T-cell (primary cell): ENCODE data around the gene SEC14L6. TPM values are rescaled to one million over a fixed set of nuclear protein-coding genes. Genes with fewer than 3 reads are reported as not detected.

Experiments used
- ATAC-seq, 4 experiments: fragments of 200-7000 bp in 3 of 4; fragments of 150-1000 bp in 1 of 4; cut with Tn5 transposase; replicated peaks in 1 of 4; 1 replicate in 3 of 4; 2 replicates in 1 of 4; pipeline ENCODE4 v1.10.0; 2021; ENCODE audit warnings: moderate library complexity in 3 of 4, mild to moderate bottlenecking in 2 of 4, moderate number of reproducible peaks in 1 of 4
- CTCF ChIA-PET, 2 donors: fragments of 300-600 bp; sonication (Branson Sonifier 250); formaldehyde crosslinking; loops; one replicate each; lab custom pipeline; 2022; ENCODE audit warnings: antibody characterized with exemption in 2 of 2; lab: Charles Lee
- POLR2A ChIA-PET, 2 donors: fragments of 300-600 bp; sonication (Branson Sonifier 250); formaldehyde crosslinking; loops; one replicate each; lab custom pipeline; 2022; ENCODE audit warnings: antibody characterized with exemption in 2 of 2; lab: Charles Lee
- DNase-seq, 35 experiments: peaks; one replicate each; pipeline versions ENCODE4 v3.0.0 to v3.0.0-alpha.2; 2013 to 2023
- H3K27ac ChIP-seq: one replicate; pipeline ENCODE4 v1.5.1; 2013; ENCODE audit warnings: low read length
- H3K27me3 ChIP-seq, 2 experiments: replicated peaks in 1 of 2; 1 replicate in 1 of 2; 2 replicates in 1 of 2; pipeline versions ENCODE4 v1.6.1 to v1.7.0; 2013; ENCODE audit warnings: low read length in 1 of 2, mixed read lengths in 1 of 2; ENCODE audit not compliant: control insufficient read depth in 2 of 2, insufficient read depth in 2 of 2; ENCODE audit errors: extremely low read depth in 1 of 2
- H3K36me3 ChIP-seq, 2 donors: 1 replicate in 1 of 2; 2 replicates in 1 of 2; pipeline versions ENCODE4 v1.6.1 to v1.7.0; 2013; ENCODE audit warnings: low read length in 1 of 2; ENCODE audit not compliant: control insufficient read depth in 2 of 2, insufficient read depth in 1 of 2; ENCODE audit errors: extremely low read depth in 1 of 2
- H3K4me1 ChIP-seq, 2 experiments: 1 replicate in 1 of 2; 2 replicates in 1 of 2; pipeline versions ENCODE4 v1.6.1 to v1.7.0; 2013; ENCODE audit warnings: low read length in 2 of 2, mixed read lengths in 1 of 2; ENCODE audit not compliant: insufficient read depth in 2 of 2, control insufficient read depth in 1 of 2; ENCODE audit errors: extremely low read depth in 1 of 2
- H3K4me3 ChIP-seq, 2 donors: 1 replicate in 1 of 2; 2 replicates in 1 of 2; pipeline versions ENCODE4 v1.5.1 to v1.7.0; 2013; ENCODE audit warnings: mild to moderate bottlenecking in 2 of 2, low read length in 1 of 2, moderate library complexity in 1 of 2; ENCODE audit not compliant: control insufficient read depth in 1 of 2; ENCODE audit errors: extremely low read depth in 1 of 2
- H3K9me3 ChIP-seq: 2 replicates; pipeline ENCODE4 v1.7.0; 2013
- H3K27ac Mint-ChIP-seq, 2 donors: one replicate each; pipeline ENCODE4 v1.8.0; 2020 to 2021; ENCODE audit warnings: mild to moderate bottlenecking in 2 of 2, mixed read lengths in 2 of 2
- H3K27me3 Mint-ChIP-seq, 2 donors: one replicate each; pipeline ENCODE4 v1.8.0; 2021 to 2022; ENCODE audit warnings: mixed read lengths in 2 of 2
- H3K36me3 Mint-ChIP-seq: one replicate; pipeline ENCODE4 v1.8.0; 2021; ENCODE audit warnings: mixed read lengths
- H3K4me1 Mint-ChIP-seq, 3 donors: one replicate each; pipeline ENCODE4 v1.8.0; 2020 to 2022; ENCODE audit warnings: mixed read lengths in 3 of 3, mild to moderate bottlenecking in 1 of 3
- H3K4me3 Mint-ChIP-seq, 3 donors: one replicate each; pipeline ENCODE4 v1.8.0; 2020 to 2022; ENCODE audit warnings: mild to moderate bottlenecking in 3 of 3, mixed read lengths in 3 of 3, moderate library complexity in 3 of 3
- H3K9me3 Mint-ChIP-seq, 3 donors: one replicate each; pipeline ENCODE4 v1.8.0; 2020 to 2022; ENCODE audit warnings: mixed read lengths in 3 of 3
- WGBS: methylation state at CpG from one replicate; pipeline ENCODE4 v1.1.5; 2013; ENCODE audit warnings: missing lambda C conversion rate; ENCODE audit not compliant: insufficient coverage; 5-methylcytosine and 5-hydroxymethylcytosine counted together
- total RNA-seq, 35 experiments: library from RNA in 6 of 35; stranded (reverse) in 6 of 35; fragments of 120-200 nt in 1 of 35; gene quantifications; one replicate each; pipeline versions ENCODE4 v1.2.1 to v1.2.4 and lab custom pipeline; 2013 to 2026

Gene SEC14L6
- total RNA-seq, 5 donors from 2014 or later (not counting 1 experiment from before 2014, with no cell fraction given), result 0.13 TPM; not detected in 4

GRCh38 chr22:30574997-30575671 is 28.6 kb upstream of the SEC14L6 start:
- H3K9me3 ChIP-seq, result no peaks in the 10 kb centered on the region
- ATAC-seq (no peak), DNase-seq (no peak)
- ChIA-PET POLR2A (no interaction called here), CTCF (interaction anchor here in 1 of 2 donors (0.5 kb wide), 1 partner anchor 140 kb away, joined by 6 read pairs; no protein-coding TSS in a partner anchor)
- H3K27ac Mint-ChIP-seq, result no peak overlapping the region
- H3K27me3 Mint-ChIP-seq, result peaks cover 0 to 3% of the 10 kb centered on the region in 2 donors
- peaks cover 6 to 13% (median 11%) of the 10 kb centered on the region in 3 donors for H3K4me1 Mint-ChIP-seq
- no peak overlapping the region for H3K4me3 ChIP-seq
- peaks cover 0 to 32% of the 10 kb centered on the region in 2 experiments for H3K27me3 ChIP-seq
- peaks cover 23 to 43% of the 10 kb centered on the region in 2 donors for H3K36me3 ChIP-seq
- no peak overlapping the region for H3K27ac ChIP-seq
- WGBS, result 85% methylated on average over 11 of the region's 12 CpGs
- no peaks in the 10 kb centered on the region for H3K9me3 Mint-ChIP-seq
- peaks cover 44% of the 10 kb centered on the region for H3K36me3 Mint-ChIP-seq
- peaks cover 0 to 9% of the 10 kb centered on the region in 2 experiments for H3K4me1 ChIP-seq
- H3K4me3 Mint-ChIP-seq, result peak overlapping the region in 1 of 3 donors; percentile 25

GRCh38 chr22:30574095-30574981 is 27.8 kb upstream of the SEC14L6 start, which contains the start of gene GAL3ST1:
TSS of gene GAL3ST1 (minus strand) at chr22:30574665. CDS start at chr22:30557392, 17,273 bp downstream.
- peaks cover 15 to 35% of the 10 kb centered on the region in 2 donors for H3K36me3 ChIP-seq
- Mint-ChIP-seq H3K9me3 (no peaks in the 10 kb centered on the region), H3K27ac (no peak within 1 kb of the TSS), H3K4me1 (peaks cover 5 to 13% (median 11%) of the 10 kb centered on the region in 3 donors), H3K36me3 (peaks cover 36% of the 10 kb centered on the region), H3K27me3 (peaks cover 1 to 3% of the 10 kb centered on the region in 2 donors), H3K4me3 (peak within 1 kb of the TSS in 1 of 3 donors; percentile 25)
- H3K9me3 ChIP-seq, result no peaks in the 10 kb centered on the region
- peaks cover 0 to 9% of the 10 kb centered on the region in 2 experiments for H3K4me1 ChIP-seq
- peak; percentile 12 to 29 (median 17) for ATAC-seq
- DNase-seq, result no peak
- CTCF ChIA-PET, result no interaction called here
- WGBS, result 20% methylated on average over 31 of the region's 75 CpGs
- no peak within 1 kb of the TSS for H3K4me3 ChIP-seq
- no peak within 1 kb of the TSS for H3K27ac ChIP-seq
- H3K27me3 ChIP-seq, result peaks cover 0 to 34% of the 10 kb centered on the region in 2 experiments
- POLR2A ChIA-PET, result no interaction called here

- peaks cover 29% of the 10 kb centered on the region for H3K36me3 Mint-ChIP-seq
- Histone ChIP-seq H3K27me3 (peaks cover 0 to 39% of the 10 kb centered on the region in 2 experiments), H3K36me3 (peaks cover 10 to 28% of the 10 kb centered on the region in 2 donors), H3K27ac (no peak overlapping the region), H3K9me3 (no peaks in the 10 kb centered on the region), H3K4me1 (peaks cover 0 to 9% of the 10 kb centered on the region in 2 experiments), H3K4me3 (no peak overlapping the region)
- peaks cover 3 to 6% of the 10 kb centered on the region in 2 donors for H3K27me3 Mint-ChIP-seq
- POLR2A ChIA-PET, result no interaction called here
- DNase-seq (no peak), ATAC-seq (peak in 1 of 4 experiments; percentile 26)
- H3K4me1 Mint-ChIP-seq, result peaks cover 0 to 13% (median 11%) of the 10 kb centered on the region in 3 donors
- H3K9me3 Mint-ChIP-seq, result no peaks in the 10 kb centered on the region
- H3K4me3 Mint-ChIP-seq, result no peak overlapping the region
- CTCF ChIA-PET, result no interaction called here
- 66% methylated on average over 6 of the region's 7 CpGs for WGBS
- H3K27ac Mint-ChIP-seq, result no peak overlapping the region
Observed at GRCh38 chr22:30573594-30574094, 27.1 kb upstream of the SEC14L6 start.

DNA sequence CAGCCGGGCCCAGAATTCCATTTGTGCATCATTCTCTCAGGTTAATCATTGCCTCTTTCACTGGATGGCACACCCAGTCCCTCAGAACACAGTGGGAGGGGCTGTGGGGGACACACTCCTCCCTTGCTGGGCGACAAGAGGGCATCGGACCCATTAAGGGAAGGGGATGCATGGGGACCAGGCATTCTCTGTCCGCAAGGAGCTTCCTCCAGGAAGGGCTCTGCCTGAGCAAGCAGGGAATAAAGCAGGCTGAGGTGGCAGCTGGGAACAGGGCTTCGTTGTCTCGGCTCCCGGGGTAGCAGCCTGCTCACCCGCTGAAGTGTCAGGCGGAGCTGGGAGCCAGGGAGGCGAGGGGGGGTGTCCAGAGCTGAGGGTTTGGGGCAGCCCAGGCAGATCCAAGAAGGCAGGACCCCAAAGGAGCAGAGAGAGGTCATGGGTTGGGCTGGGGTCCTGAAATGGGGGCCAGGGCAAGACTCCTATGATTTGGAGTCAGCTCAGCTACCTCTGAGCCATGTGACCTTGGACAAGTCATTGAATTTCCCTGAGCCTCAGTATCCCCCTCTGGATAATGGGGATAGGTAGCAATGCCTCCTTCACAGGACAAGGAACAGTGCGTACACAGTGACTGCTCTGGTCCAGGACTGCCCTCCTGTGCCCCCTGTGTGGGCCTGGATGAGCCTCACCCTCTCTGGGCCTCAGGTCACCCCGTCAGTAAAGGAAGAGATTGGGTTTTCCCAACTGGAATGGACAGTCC is 26.5 kb upstream of the SEC14L6 start:
- Mint-ChIP-seq H3K27me3 (peaks cover 6 to 8% of the 10 kb centered on the region in 2 donors), H3K27ac (no peak overlapping the region), H3K4me3 (no peak overlapping the region), H3K36me3 (peaks cover 28% of the 10 kb centered on the region), H3K4me1 (peaks cover 0 to 13% (median 11%) of the 10 kb centered on the region in 3 donors), H3K9me3 (no peaks in the 10 kb centered on the region)
- Histone ChIP-seq H3K4me3 (no peak overlapping the region), H3K36me3 (peaks cover 10 to 22% of the 10 kb centered on the region in 2 donors), H3K27ac (no peak overlapping the region), H3K4me1 (peaks cover 0 to 9% of the 10 kb centered on the region in 2 experiments), H3K9me3 (no peaks in the 10 kb centered on the region), H3K27me3 (peaks cover 0 to 39% of the 10 kb centered on the region in 2 experiments)
- CTCF ChIA-PET, result no interaction called here
- POLR2A ChIA-PET, result no interaction called here
- WGBS, result 61% methylated on average over 8 of the region's 12 CpGs
- ATAC-seq (no peak), DNase-seq (no peak)

DNA sequence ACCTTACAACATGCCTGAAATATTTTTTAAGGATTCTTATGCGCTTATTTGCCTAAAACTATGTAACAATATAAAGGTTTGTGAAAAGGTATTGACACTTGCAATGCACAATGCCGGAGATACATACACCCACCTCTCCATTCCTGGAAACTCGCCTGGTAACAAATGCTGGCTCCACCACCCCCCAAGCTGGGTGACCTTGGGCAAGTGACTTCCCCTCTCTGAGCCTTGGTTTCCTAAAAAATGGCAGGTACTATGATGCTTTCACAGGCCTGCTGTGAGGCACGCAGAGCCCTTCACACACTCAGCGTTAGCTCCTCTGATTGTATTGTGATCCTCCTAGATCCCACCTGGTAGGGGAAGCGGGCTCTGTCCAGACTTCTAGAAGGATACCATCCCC is 25.7 kb upstream of the SEC14L6 start:
- no peak overlapping the region for H3K4me3 Mint-ChIP-seq
- no peaks in the 10 kb centered on the region for H3K9me3 Mint-ChIP-seq
- Histone ChIP-seq H3K4me1 (peaks cover 0 to 9% of the 10 kb centered on the region in 2 experiments), H3K4me3 (no peak overlapping the region), H3K9me3 (no peaks in the 10 kb centered on the region), H3K36me3 (peaks cover 8 to 15% of the 10 kb centered on the region in 2 donors), H3K27ac (no peak overlapping the region), H3K27me3 (peaks cover 0 to 43% of the 10 kb centered on the region in 2 experiments)
- peaks cover 20% of the 10 kb centered on the region for H3K36me3 Mint-ChIP-seq
- peaks cover 6 to 11% of the 10 kb centered on the region in 2 donors for H3K27me3 Mint-ChIP-seq
- H3K4me1 Mint-ChIP-seq, result peaks cover 0 to 13% (median 11%) of the 10 kb centered on the region in 3 donors
- no peak overlapping the region for H3K27ac Mint-ChIP-seq
- ATAC-seq (no peak), DNase-seq (no peak)
- CTCF ChIA-PET, result no interaction called here
- whole genome bisulfite sequencing, result 59% methylated on average over 3 of the region's 6 CpGs
- POLR2A ChIA-PET, result no interaction called here
